ENCODE results near the gene ACTN4.

Gene ACTN4

DNA sequence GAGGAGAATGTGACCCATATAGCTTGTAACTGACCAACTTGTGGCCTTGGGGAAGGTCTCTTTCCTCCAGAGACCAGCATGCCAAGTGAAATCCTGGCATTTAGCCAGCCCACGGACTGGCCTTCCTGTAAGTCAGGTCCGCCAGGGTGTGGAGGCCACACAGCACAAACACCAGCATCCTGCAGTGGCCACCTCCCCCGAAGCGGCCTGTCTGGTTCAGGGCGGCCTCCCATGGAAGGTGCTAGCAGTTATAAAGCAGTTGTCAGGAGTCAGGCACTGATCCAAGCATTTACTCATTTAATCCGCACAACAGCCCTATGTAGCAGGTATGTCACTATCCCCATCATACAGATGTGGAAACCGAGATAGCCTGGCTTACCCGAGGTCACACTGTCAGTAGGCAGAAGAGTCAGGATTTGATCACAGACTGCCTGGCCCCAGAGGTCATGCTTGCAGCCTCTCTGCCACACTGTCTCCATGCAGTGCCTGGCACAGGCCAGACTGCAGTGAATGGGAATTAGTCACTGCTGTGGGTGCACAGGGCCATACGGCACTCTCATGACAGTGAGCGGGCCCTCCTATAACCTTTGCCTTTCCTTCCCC lies 60.2 kb downstream of the ACTN4 start:
- FAIRE-seq (no peak), DNase-seq (ENCODE audit: insufficient read length, low spot score) (no peak)

DNA sequence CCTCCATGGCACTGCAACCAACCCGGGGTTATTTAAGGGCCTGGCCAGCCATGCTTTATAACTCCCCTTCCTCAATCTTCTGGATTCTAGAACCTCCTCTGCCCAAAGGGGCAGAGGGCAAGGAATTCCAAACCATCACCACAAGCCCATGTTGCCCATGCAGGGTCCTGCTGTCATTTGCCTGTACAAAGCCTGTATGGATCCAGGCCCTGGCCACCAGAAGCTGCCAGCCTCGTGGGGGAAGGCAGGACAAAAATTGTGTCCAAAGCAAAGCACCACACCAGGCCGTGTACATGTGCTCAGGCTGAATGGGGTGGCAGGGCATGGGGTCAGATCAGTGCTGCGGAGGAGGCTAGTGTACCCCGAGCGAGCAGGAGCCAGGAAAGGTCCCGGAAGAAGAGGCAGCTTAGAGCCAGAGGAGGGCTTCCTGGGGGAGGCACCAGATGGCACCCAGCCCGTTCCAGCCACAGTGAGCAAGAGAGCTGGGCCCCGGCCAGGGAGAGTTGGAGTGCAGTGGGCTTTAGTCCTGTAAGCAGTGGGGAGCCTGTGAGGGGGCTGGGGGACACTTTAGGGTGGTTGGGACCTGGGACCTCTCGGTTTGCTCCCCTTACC lies 61.1 kb downstream of the ACTN4 start:
- DNase-seq (ENCODE audit: insufficient read length, low spot score) (no peak), FAIRE-seq (no peak)

DNA sequence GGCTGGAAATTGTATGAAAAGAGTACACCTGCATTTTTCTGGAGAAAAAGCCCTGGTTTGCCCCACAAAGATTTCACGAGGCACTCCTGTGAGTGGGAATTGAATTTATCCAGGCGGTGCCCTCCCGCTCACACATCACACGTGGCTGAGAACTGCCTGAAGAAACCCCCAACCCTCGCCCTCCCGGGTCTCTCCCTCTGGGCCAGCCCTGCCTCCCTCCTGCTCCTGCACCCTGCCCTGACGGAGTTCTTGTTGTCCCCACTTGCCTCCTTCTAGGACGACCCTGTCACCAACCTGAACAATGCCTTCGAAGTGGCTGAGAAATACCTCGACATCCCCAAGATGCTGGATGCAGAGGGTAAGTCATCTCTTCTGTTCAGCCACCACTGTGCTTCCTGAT lies 61.7 kb downstream of the ACTN4 start:
- no peak for DNase-seq (ENCODE audit: insufficient read length, low spot score)
- no peak for FAIRE-seq

DNA sequence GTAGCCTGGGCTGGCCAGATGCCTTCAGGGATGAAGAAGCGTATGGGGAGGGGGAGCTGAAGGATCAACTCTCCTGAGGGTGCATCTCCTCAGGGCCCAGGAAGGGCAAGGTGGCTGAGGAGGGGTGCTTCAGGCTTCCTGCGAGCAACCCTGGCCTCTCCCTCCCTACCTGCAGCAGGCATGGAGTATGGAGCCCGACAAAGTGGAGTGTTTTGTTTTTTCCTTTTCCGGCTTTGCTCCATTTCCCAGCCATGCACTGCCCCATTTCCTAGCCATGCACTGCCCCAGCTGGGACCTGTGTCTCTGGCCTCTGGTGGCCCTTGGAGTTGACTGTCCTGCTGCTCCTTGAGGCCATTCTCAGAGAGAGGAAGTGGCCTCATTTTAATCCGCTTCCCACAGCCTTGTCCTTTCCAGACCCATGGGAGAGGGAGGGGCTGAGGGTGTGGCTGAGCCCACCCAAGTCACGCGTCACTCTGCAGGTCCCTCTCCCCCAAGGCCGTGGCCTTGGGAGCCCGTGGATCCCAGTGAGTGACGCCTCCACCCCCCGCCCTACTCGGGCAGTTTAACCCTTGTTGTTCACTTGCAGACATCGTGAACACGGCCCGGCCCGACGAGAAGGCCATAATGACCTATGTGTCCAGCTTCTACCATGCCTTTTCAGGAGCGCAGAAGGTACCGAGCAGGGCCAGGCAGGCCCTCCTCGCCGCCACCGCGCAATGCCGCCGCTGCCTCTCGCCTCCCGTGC lies 62.4 kb downstream of the ACTN4 start:
- no peak for FAIRE-seq
- DNase-seq (ENCODE audit: insufficient read length, low spot score) = no peak

DNA sequence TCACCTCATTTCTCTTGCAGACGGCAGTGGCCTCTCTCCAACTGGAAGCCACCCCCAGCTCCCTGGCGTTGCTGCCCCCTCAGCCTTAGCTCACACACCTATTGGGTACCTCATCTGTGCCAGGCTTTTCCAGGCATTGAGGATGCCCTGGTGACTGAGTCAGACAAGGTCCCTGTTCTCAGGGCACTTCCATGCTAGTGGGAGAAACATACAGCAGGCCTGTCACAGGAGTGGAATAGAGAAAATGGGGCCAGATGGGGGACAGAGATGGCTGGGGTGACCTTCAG lies 62.9 kb downstream of the ACTN4 start:
- DNase-seq (ENCODE audit: insufficient read length, low spot score) (no peak), FAIRE-seq (no peak)

DNA sequence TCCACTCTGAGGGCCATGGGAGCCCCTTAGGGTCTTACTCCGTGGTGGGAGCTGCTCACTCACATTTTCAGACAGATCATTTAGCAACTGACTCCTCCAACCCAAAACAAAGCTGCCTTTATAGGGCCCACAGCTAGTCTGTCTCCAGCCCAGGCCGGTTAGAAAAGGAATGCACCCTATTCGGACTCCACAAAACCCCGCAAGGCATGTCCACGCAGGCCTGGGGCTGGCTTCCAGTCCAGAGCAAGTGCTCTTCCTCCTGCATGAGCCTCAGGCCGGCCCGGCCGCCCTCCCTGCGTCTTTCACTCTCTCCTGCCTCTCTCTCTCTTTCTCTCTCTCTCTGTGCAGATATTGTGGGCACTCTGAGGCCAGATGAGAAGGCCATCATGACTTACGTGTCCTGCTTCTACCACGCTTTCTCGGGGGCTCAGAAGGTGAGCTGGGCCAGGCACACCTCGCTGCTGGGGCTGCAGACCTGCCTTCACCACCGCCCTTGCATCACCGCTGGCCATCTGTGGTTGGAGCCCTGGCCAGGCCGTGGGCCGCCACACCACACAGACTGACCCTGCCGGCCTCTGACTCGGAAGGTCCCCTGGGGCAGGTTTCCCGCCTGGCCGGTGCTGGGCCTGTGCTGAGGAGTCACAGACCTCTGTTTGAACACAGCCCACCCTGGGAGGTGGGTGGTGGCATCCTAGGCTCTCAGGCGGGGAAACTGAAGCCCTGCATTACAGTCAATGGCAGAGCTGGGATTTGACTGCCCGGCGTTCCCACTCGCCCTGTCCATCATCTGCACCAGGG lies 63.7 kb downstream of the ACTN4 start:
- DNase-seq (ENCODE audit: insufficient read length, low spot score) (no peak), FAIRE-seq (no peak)

DNA sequence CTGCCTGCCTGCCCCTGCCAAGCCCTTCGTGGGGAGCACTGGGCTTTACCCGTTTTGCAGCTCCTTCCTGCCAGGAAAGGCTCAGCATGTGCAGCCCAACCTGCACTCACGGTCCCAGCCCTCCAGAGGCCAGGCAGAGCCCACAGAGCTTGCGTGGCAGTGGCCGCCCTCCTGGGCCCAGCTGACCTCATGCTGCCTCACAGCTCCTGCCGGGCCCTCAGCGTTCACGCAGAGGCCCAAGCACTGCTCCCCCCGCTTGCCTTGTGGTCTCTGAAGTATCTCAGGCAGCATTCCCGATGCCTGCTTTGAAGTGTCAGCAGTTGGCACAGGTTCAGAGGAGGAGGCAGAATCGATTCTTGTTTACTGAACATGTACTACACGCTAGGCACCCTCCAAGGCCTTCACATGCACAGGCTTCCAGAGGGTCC lies 64.3 kb downstream of the ACTN4 start:
- no peak for DNase-seq (ENCODE audit: insufficient read length, low spot score)
- no peak for FAIRE-seq

DNA sequence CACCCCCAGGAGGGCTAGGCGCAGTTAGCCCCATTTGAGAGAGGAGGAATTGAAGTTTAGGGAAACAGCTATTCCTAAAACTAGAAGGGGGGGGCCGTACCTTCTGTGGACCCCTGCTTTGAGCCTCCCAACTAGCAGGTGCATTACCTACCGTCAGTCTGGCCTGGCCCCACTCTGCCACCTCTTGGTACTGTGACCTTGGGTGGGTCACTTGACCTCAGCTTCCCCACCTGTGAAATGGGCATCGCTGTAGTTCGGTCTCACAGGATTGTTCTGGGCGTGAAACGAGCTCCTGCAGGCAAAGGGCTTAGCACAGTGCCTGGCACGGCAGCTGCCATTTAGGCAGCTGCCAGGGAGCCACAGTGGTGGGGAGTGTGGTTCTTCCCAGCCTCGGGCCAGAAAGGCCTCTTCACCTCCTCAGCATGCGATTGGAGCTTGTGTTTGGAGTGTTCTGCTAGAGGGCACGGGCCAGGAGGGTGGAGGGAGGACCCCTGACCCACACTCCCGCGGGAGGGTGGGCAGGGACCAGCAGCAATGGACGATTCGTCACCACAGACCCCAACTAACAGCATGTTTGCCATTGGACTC lies 64.8 kb downstream of the ACTN4 start:
- DNase-seq (ENCODE audit: insufficient read length, low spot score) (no peak), FAIRE-seq (no peak)

DNA sequence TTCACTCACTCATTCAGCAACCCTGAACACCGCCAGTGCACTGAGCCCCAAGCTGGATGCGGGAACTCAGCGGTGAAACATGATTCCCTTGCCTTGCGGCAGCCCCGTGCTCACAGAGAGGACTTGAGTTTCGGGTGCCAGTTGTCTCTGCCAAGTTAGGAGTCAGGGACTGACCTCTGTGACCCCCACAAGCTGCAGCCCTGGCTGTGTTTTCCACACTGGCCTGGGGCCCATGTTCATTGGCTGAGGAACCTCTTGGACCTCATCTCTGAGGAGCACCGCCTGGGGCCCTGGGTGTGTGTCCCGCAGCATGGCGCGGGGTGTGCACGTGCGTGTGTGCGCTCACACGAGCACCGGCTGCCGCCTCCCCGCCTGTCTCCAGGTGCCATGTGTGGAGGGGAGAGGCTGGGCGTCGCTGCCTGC lies 65.8 kb downstream of the ACTN4 start:
- FAIRE-seq = no peak
- no peak for DNase-seq (ENCODE audit: insufficient read length, low spot score)

DNA sequence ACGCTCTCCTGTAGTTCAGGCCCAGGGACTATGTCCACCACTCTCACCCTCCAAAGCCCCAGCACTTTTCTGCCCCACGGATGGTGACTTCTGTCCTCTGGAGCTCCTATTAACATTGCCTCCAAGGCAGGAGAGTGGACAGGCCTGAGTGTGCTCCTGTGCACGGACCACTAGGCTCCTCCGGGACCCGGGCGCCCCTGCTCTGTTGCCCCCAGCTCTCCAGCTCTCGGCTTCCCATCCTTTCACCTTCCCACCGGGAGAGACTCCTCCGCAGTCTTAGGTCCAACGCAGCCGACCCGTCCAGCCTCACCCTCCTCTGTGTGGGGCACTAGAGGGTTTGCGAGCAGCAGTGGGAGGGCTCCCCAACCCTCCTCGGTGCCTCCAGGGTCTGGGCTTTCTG lies 66.4 kb downstream of the ACTN4 start:
- DNase-seq (ENCODE audit: insufficient read length, low spot score) (no peak), FAIRE-seq (no peak)

DNA sequence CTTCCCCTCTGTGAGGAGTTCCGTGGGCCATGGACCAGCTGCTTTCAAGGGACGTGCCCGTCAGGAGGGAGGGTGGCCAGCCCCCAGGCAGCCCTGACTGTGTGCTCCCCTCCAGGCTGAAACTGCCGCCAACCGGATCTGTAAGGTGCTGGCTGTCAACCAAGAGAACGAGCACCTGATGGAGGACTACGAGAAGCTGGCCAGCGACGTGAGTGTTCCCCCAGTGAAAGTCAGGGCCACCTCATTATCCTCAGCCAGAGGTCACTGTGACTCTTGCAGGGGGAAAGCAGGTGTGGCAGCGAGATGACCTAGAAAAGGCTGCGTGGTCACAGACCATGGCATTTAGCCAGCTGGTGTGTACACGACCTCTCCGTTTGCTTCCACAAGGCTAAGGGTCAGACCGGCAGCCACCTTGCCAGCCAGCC lies 66.9 kb downstream of the ACTN4 start:
- FAIRE-seq (no peak), DNase-seq (ENCODE audit: insufficient read length, low spot score) (no peak)

DNA sequence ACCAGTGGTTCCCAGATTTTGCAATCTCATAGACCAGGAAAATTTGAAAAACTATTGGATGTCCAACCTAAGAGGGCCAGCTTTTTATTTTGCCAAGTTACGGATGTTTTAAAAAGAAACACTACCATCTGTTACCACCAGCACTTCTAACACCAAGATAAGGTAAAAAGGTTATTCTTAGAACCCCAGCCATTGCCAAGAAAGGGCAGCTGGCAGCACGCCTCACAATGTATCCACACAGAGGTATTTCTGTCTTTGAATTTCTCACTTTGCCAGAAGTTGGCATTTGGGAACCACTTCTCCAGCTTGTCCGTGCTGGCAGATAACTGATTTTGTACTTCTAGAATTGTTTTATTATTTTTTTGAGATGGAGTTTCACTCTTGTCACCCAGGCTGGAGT lies 68.1 kb downstream of the ACTN4 start:
- FAIRE-seq (no peak), DNase-seq (ENCODE audit: insufficient read length, low spot score) (no peak)

DNA sequence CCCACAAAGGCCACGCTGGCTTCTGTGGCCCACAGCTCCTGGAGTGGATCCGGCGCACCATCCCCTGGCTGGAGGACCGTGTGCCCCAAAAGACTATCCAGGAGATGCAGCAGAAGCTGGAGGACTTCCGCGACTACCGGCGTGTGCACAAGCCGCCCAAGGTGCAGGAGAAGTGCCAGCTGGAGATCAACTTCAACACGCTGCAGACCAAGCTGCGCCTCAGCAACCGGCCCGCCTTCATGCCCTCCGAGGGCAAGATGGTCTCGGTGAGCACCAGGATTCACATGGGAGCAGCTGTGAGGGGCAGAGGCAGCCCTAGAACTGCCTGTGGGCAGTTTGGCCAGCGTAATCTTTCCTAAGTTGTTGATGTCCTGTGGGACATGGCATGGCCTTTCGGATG lies 69.6 kb downstream of the ACTN4 start:
- no peak for DNase-seq (ENCODE audit: insufficient read length, low spot score)
- FAIRE-seq = no peak

DNA sequence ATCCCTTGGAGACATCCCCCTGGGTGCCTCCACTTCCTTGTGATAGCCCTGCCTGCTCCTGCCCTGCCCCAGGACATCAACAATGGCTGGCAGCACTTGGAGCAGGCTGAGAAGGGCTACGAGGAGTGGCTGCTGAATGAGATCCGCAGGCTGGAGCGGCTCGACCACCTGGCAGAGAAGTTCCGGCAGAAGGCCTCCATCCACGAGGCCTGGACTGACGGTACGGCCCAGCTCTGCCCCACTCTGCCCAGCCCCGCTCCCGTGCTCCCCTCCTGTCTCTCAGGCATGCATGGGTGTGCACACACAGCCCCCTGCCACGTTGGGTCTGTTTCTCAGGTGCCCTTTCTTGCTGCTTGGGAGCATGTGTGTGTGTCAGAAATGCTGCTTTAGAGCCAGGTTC lies 70.4 kb downstream of the ACTN4 start:
- DNase-seq (ENCODE audit: insufficient read length, low spot score) (no peak), FAIRE-seq (peak; percentile 16)

DNA sequence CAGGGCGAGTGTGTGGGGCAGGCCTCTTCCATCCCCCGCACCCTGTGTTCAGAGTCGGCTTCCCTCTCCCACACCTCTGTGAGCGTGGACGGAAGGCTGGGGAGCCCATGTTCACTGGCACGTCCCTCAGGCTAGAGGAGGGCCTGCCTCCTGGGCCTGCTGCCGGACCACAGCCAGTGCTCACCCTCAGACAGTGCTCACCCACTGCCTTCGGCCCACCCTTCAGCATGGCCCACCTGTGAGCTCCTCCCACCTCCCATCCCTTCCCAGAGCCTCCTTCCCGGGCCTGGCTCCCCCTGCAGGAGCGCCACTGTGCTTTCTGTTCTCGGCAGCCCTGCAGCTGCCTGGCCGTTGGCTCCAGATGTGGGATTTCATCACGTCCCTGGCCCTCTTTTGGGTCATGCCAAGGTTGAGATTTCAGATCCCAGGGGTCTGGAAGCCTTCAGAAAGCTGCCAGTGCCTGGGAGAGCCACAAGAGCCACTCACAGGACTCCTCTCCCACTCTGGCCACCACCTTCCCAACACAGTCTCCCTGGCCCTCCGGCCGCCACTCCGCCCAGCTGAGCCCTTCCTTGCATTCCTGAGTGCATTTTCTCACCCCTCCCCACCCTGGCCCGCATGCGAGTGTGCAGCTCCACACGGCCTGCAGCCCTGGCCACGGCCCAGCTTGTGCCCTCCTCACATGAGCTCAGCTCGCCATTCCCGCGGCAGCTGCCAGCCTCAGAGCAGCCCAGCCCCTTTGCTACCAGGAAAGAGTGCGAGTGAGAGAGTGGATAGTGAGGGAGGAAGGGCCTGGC lies 71.5 kb downstream of the ACTN4 start:
- FAIRE-seq (no peak), DNase-seq (ENCODE audit: insufficient read length, low spot score) (no peak)

DNA sequence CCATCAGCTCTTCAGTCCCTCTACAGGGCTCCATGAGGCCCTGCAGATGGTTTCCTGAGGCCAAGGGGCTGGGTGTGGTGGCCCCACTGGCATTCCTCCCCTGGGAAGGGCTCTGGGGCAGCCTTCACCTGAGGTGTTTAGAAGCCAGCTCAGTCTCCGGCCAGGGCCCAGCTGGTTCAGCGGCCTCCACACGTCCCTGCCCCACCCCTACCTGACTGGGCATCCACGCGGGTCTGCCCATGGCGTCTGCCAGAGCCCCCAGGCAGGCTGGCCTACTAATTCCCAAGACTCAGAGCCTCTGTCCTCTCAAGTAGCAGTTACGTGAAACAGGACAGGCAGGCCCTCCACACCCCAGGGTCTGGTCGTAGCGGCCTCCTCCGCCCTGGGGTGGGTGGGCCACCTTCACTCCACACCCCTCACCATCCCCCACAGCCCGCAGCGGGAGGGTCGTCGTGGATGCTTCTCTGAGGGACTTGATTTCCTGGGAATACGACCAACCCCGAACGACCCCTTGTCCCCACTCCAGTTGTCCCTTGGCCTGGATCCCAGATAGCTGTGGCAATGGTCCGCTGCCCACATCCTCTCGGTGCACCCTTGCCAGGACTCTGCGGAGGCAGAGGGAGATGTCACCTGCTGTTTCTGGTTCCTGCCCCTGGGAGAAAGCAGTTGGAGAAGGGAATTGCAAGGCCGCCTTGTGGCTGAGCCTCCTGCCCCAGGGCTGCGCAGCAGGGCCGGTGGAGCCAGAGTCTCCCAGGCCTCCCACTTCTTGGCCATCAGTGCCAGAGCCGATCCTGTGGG lies 72.5 kb downstream of the ACTN4 start:
- no peak for DNase-seq (ENCODE audit: insufficient read length, low spot score)
- no peak for FAIRE-seq

DNA sequence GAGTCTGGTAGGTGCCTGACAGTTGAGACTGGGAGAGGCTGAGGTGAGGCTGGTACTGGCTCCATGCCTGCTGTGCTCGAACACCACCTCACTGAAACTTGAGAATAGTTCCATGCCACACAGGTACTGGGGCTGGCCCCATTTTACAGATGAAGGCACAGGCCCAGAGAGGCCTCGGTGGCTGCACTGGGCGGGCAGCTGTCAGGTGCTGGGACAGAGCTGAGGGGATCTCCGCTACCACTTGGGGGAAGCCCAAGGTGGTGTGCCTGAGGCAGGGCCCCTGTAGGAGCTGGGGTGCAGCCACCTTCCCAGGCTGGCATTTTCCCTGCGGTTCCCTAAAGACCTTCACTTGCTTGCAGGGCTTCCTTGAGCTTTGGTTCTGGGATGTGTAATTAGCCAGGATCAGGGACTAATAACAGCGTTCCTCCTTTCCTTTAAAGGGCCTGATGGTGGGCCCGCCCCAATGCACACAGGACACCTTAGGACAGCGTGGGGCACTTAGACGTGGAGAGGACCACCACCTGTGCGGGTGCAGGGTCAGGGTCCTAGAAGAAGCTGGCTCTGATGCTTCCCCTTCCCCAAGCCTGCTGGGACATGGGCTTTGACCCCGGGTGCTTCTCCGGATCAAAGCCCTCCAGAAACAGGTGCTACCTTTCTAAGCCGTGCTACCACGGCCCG lies 73.2 kb downstream of the ACTN4 start:
- no peak for FAIRE-seq

DNA sequence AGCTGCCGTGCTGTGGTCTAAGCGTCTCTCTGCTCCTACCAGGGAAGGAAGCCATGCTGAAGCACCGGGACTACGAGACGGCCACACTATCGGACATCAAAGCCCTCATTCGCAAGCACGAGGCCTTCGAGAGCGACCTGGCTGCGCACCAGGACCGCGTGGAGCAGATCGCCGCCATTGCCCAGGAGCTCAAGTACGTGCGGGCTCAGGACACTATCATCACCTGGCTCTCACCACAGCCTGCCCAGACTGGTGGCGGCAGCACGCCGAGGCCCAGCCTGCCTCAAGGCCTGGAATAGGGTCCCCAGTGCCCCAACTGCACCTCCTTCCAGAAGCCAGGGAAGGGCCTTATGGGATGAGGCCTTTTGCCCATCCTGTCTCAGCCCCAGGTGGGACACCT lies 74.0 kb downstream of the ACTN4 start:
- FAIRE-seq (no peak), DNase-seq (ENCODE audit: insufficient read length, low spot score) (no peak)

More for the DNA sequence above, 73.2 kb downstream of the ACTN4 start:
- no peak for DNase-seq (ENCODE audit: insufficient read length, low spot score)
